GM18519 (cell line): ENCODE data around the gene GSN.

Source experiments
- ATAC-seq: cut with Tn5 transposase; IDR thresholded peaks from one replicate; pipeline ENCODE4 v1.9.1; 2021; ENCODE audit warnings: mild to moderate bottlenecking, moderate library complexity; ENCODE audit not compliant: unreplicated experiment, low FRiP score

The GSN gene

DNA sequence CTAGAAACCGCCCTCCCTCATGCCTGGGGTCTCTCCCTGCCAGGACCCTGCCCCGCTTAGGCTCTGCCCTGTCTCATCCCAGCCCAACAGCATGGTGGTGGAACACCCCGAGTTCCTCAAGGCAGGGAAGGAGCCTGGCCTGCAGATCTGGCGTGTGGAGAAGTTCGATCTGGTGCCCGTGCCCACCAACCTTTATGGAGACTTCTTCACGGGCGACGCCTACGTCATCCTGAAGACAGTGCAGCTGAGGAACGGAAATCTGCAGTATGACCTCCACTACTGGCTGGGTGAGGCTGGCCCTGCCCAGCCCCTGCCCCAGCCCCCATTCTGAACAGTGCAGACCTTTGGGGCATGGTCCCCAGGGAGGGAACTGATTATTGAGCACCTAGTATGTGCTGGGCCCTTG lies 33.9 kb downstream of the GSN start:
- ATAC-seq, result no peak

- no peak for ATAC-seq
Measured at GRCh38 chr9:121302341-121302740, 34.4 kb downstream of the GSN start.

DNA sequence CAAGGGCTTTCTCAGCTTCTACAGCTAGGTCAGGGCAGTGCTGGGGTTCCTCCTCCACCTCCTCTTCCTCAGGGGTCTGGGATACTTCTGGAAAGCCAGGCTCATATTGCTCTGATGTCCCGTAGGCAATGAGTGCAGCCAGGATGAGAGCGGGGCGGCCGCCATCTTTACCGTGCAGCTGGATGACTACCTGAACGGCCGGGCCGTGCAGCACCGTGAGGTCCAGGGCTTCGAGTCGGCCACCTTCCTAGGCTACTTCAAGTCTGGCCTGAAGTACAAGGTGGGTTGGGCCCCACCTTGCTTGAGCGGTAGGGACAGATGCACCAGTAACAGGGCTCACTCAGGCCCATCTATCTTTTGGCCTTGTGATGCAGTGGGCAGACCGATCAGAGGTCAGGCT lies 34.8 kb downstream of the GSN start:
- no peak for ATAC-seq

- no peak for ATAC-seq
Measured at GRCh38 chr9:121303456-121304451, 35.8 kb downstream of the GSN start.

DNA sequence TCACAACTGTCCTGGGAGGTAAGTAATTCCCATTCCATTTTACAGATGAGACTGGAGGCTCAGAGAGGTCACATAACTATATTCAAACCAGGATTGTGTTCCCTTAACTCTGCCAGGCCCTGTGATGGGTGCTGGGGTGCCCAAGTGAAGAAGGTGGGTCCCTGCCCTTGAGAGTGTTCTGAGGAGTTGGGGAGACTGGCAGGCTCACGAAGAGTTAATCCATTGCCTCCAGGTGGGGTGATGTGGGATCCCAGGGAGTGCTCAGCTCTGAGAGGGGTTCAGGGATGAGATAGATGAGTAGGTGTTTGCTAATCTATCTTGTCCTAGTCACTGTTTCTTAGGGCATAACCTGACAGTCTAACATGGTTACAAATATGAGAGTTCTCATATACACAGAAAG lies 36.7 kb downstream of the GSN start:
- ATAC-seq, result no peak

GRCh38 chr9:121305269-121305994 lies 37.5 kb downstream of the GSN start:
- no peak for ATAC-seq

DNA sequence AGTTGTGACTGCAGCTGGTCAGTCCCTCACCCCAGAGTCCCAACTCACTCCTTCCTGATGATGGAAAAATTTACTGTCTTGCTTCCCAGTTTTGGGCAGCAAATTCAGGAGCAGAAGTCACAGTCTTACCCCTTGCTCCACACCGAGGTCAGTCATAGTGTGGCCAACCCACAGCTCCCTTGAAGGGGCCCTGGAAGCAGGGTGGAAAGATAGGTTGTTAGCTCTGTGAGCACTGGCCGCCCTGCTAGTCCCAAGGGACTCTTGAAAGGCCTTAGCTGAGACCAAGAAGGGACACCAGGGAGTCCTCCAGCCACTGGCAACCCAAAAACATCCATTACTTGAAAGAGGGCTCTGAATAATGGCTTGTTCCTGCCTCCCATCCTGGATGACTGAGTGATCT lies 40.0 kb downstream of the GSN start:
- no peak for ATAC-seq

DNA sequence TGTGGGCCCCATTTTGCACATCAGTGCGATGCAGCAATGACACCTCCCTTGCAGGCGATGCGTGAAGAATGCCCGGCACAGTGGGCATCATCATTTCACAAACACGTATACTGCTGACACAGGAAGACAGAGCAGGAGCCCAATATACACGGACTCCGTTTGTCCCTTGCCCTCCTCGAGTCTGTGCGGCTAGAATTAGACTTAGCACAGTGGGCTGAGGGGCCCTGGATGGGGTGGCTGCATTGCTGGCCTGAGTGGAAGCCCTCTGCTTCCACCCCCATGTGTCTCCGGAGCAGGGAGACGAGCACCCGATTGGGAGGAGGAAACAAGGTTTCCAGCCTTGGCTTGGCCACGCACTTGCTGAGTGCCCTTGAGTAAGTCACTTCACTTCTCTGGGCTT lies 40.8 kb downstream of the GSN start:
- ATAC-seq, result no peak

DNA sequence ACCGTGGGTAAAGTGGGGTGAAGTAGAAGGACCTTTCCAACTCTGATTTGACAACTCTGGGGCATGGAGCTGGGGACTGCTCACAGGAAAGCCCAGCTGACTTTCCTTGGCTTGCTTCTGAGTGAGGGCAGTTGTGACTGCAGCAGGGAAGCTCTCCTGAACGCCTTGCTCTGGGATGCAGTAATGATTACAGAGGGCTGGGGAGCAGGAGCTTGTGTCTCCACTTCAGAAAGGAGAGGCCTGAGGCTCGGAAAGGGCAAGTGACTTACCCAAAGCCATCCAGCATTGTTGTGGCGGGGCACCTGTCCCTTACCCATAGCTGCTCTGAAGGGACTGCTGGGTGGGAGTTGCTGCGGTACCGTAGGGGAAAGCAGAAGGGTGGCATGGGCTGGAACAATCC lies 41.2 kb downstream of the GSN start:
- ATAC-seq, result no peak

GRCh38 chr9:121309833-121310425 lies 42.0 kb downstream of the GSN start:
- no peak for ATAC-seq

GRCh38 chr9:121310571-121310970 lies 42.6 kb downstream of the GSN start:
- ATAC-seq, result no peak

GRCh38 chr9:121312169-121312568 lies 44.2 kb downstream of the GSN start:
- no peak for ATAC-seq

DNA sequence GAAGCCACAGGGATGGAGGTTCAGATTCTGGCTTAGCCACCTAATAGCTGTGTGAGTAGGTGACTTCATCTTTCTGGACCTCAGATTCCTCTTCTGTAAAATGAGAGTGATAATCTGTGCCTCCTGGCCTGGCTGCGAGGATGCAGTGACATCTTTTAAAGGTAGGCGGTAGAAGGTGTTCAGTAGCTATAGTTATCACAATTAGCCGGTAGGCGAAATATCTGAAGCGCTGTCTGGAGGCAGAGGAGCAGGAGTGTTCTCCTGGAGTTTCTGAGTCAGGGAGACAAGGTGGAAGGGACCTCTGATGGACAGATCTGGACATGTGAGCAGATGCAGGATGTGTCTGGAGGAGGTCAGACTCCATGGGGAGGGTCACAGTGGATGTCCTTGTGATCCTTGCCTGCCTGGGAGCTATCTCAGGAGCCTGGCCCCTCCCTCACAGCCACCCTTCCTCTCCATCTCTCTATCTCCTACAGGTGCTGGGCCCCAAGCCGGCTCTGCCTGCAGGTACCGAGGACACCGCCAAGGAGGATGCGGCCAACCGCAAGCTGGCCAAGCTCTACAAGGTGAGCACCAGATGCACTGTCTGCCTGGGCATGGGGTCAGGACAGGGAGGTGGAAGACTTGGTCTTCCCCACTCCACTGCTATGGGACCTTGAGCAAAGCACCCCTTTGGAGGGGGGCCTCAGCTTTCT lies 45.6 kb downstream of the GSN start:
- no peak for ATAC-seq

DNA sequence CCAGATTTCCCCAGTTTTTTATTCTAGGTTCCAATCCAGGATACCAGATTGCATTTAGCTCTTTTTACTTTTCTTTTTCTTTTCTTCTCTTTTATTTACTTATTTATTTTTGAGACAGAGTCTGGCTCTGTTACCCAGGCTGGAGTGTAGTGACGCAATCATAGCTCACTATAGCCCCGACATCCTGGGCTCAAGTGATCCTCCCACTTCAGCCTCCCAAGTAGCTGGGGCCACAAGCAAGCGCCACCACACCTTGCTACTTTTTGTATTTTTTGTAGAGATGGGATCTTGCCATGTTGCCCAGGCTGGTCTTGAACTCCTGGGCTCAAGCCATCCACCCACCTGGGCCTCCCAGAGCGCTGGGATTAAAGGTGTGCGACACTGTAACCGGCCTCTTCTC lies 48.4 kb downstream of the GSN start:
- no peak for ATAC-seq

GRCh38 chr9:121316852-121317373 lies 49.0 kb downstream of the GSN start:
- ATAC-seq, result no peak

- no peak for ATAC-seq
Measured at GRCh38 chr9:121317737-121318630, 50.0 kb downstream of the GSN start.

DNA sequence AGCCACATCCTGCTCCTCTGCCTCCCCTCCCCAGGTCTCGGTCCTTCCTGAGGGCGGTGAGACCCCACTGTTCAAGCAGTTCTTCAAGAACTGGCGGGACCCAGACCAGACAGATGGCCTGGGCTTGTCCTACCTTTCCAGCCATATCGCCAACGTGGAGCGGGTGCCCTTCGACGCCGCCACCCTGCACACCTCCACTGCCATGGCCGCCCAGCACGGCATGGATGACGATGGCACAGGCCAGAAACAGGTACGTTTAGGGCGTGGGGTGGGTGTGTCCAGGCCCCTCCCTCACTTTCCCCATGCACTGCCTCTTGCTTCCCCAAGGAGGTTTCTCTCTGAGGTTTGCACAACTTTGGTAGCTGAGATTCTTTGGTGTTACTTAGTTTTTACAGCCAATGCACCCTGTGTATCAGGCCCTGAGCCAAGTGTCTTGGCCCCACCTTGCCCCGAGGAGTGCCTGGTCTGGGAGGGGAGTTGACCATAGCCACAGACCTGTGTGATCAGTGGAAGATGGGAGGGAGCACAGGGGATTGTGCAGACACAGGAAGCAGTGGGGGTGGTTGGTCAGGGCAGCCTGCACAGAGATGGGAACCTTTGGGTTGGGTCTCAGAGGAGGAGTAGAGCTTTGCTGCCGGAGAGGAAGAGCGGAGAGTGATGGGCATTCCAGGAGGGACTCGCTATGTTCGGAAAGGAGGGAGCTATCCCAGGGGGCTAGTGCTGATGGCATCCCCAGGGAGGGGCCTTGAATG lies 50.8 kb downstream of the GSN start:
- no peak for ATAC-seq

- no peak for ATAC-seq
Measured at GRCh38 chr9:121319383-121319780, 51.4 kb downstream of the GSN start.

GRCh38 chr9:121321016-121321503 lies 53.1 kb downstream of the GSN start:
- ATAC-seq, result no peak
